Cortex of kidney (tissue), 1 donor: ENCODE results near the gene RALB.
"Not testable (repeated sequence)": the region's sequence is repeated elsewhere in the genome, so short reads cannot be mapped to it uniquely, and the experiment has no call there.

ENCODE experiments used
- DNase-seq: peaks from one replicate; lab custom pipeline; 2025; lab: John Stamatoyannopoulos, UW

The RALB gene

GRCh38 chr2:120315367-120316033 is 62.8 kb downstream of the RALB start:
- DNase-seq = no peak

GRCh38 chr2:120316071-120316470 is 63.4 kb downstream of the RALB start:
- DNase-seq = no peak

GRCh38 chr2:120316528-120317179 is 64.0 kb downstream of the RALB start:
- no peak for DNase-seq

- DNase-seq = no peak
These were observed 64.5 kb downstream of the RALB start for GRCh38 chr2:120317180-120317533.

- DNase-seq = no peak
These were observed 65.3 kb downstream of the RALB start for GRCh38 chr2:120317916-120318315.

- DNase-seq = no peak
These were observed 66.0 kb downstream of the RALB start for GRCh38 chr2:120318626-120319025.

GRCh38 chr2:120319123-120319522 is 66.5 kb downstream of the RALB start:
- DNase-seq = no peak

GRCh38 chr2:120319686-120320317 is 67.2 kb downstream of the RALB start:
- DNase-seq = no peak

- DNase-seq = no peak
These were observed 67.7 kb downstream of the RALB start for GRCh38 chr2:120320318-120320851.

GRCh38 chr2:120320887-120321556 is 68.4 kb downstream of the RALB start:
- not testable (repeated sequence) for DNase-seq

- no peak for DNase-seq
These were observed 69.2 kb downstream of the RALB start for GRCh38 chr2:120321721-120322284.

- no peak for DNase-seq
These were observed 69.7 kb downstream of the RALB start for GRCh38 chr2:120322329-120322728.

GRCh38 chr2:120323214-120323613 is 70.6 kb downstream of the RALB start:
- no peak for DNase-seq

GRCh38 chr2:120323807-120324399 is 71.3 kb downstream of the RALB start:
- no peak for DNase-seq

GRCh38 chr2:120324933-120325332 is 72.3 kb downstream of the RALB start:
- DNase-seq = no peak

- no peak for DNase-seq
These were observed 73.4 kb downstream of the RALB start for GRCh38 chr2:120326066-120326465.

GRCh38 chr2:120330946-120331822 is 78.5 kb downstream of the RALB start:
- DNase-seq = no peak

GRCh38 chr2:120331903-120332302 is 79.3 kb downstream of the RALB start:
- DNase-seq = no peak

GRCh38 chr2:120332384-120332783 is 79.7 kb downstream of the RALB start:
- no peak for DNase-seq

GRCh38 chr2:120334068-120334467 is 81.4 kb downstream of the RALB start:
- no peak for DNase-seq

- DNase-seq = no peak
These were observed 84.1 kb downstream of the RALB start for GRCh38 chr2:120336749-120337148.
